Neural cell (in vitro differentiated cells): ENCODE results near the gene PPFIBP1. TPM values are rescaled to one million over a fixed set of nuclear protein-coding genes. Genes with fewer than 3 reads are reported as not detected.

Experiments
- H2AFZ ChIP-seq: fragments of 200-600, 300-800 bp; sonication (generic), shearing (Covaris generic); 2 replicates; pipeline ENCODE4 v1.6.0; 2014; ENCODE audit warnings: low read depth, mild to moderate bottlenecking, antibody characterized with exemption, low read length, moderate library complexity
- H3F3A ChIP-seq: fragments of 200-600 bp; shearing (Covaris generic); 2 replicates; pipeline ENCODE4 v1.6.1; 2016; ENCODE audit warnings: mild to moderate bottlenecking, moderate library complexity, mixed read lengths, antibody characterized with exemption, low read length; ENCODE audit not compliant: insufficient read depth, poor library complexity, severe bottlenecking
- H3K27ac ChIP-seq: fragments of 200-600, 300-800 bp; sonication (generic), shearing (Covaris generic); 2 replicates; pipeline ENCODE4 v1.5.1; 2014; ENCODE audit warnings: mild to moderate bottlenecking, low read length, moderate library complexity
- H3K27me3 ChIP-seq: fragments of 300-800, 200-600 bp; sonication (generic), shearing (Covaris generic); 2 replicates; pipeline ENCODE4 v1.6.0; 2014; ENCODE audit warnings: mild to moderate bottlenecking, low read depth, low read length, moderate library complexity; ENCODE audit not compliant: insufficient read depth
- H3K36me3 ChIP-seq: fragments of 300-800, 200-600 bp; sonication (generic), shearing (Covaris generic); 2 replicates; pipeline ENCODE4 v1.5.1; 2014; ENCODE audit warnings: mild to moderate bottlenecking, antibody characterized with exemption, low read length, moderate library complexity; ENCODE audit not compliant: insufficient read depth
- H3K4me2 ChIP-seq: fragments of 300-800, 200-600 bp; sonication (generic), shearing (Covaris generic); 2 replicates; pipeline ENCODE4 v1.6.0; 2014; ENCODE audit warnings: mild to moderate bottlenecking, low read length
- H3K4me3 ChIP-seq: fragments of 300-800, 200-600 bp; sonication (generic), shearing (Covaris generic); 2 replicates; pipeline ENCODE4 v1.5.1; 2014; ENCODE audit warnings: mild to moderate bottlenecking, low read length, moderate library complexity
- H3K79me2 ChIP-seq: fragments of 200-600 bp; shearing (Covaris generic); replicated peaks from 2 replicates; pipeline ENCODE4 v1.6.0; 2014; ENCODE audit warnings: mild to moderate bottlenecking, low read length, moderate library complexity; ENCODE audit not compliant: insufficient read depth
- H3K9ac ChIP-seq: fragments of 300-800, 200-600 bp; sonication (generic), shearing (Covaris generic); 2 replicates; pipeline ENCODE4 v1.6.1; 2016; ENCODE audit warnings: mild to moderate bottlenecking, low read length, mixed read lengths
- H3K9me2 ChIP-seq: fragments of 200-600 bp; shearing (Covaris generic); 2 replicates; pipeline ENCODE4 v1.6.1; 2016; ENCODE audit warnings: mild to moderate bottlenecking, low read length, mixed read lengths; ENCODE audit not compliant: insufficient read depth
- H3K9me3 ChIP-seq: fragments of 200-600, 300-800 bp; sonication (generic), shearing (Covaris generic); 2 replicates; pipeline ENCODE4 v1.6.1; 2016; ENCODE audit warnings: mild to moderate bottlenecking, mixed run types, low read length, moderate library complexity, mixed read lengths
- H4K20me1 ChIP-seq: fragments of 200-600 bp; shearing (Covaris generic); 2 replicates; pipeline ENCODE4 v1.6.1; 2016; ENCODE audit warnings: mild to moderate bottlenecking, mixed run types; ENCODE audit not compliant: insufficient read depth
- CTCF ChIP-seq: fragments of 450-650 bp; IDR thresholded peaks from 2 replicates; pipeline ENCODE4 v1.5.1; 2014; ENCODE audit warnings: antibody characterized with exemption, mild to moderate bottlenecking, moderate library complexity; ENCODE audit not compliant: poor library complexity, severe bottlenecking
- EP300 ChIP-seq: fragments of 450-650 bp; conservative IDR thresholded peaks from 2 replicates; pipeline ENCODE4 v1.6.1; 2014; ENCODE audit warnings: antibody characterized with exemption, mild to moderate bottlenecking, moderate library complexity; ENCODE audit not compliant: poor library complexity, severe bottlenecking
- EZH2 ChIP-seq: fragments of 200-600, 300-800 bp; shearing (Covaris generic), sonication (generic); IDR thresholded peaks from 2 replicates; pipeline ENCODE4 v1.6.1; 2014; ENCODE audit warnings: antibody characterized with exemption, low read length, borderline replicate concordance, mild to moderate bottlenecking; ENCODE audit not compliant: insufficient read depth, poor library complexity, severe bottlenecking
- MXI1 ChIP-seq: fragments of 450-650 bp; conservative IDR thresholded peaks from 2 replicates; pipeline ENCODE4 v1.6.1; 2014; ENCODE audit warnings: antibody characterized with exemption, mild to moderate bottlenecking; ENCODE audit not compliant: poor library complexity, severe bottlenecking
- POLR2AphosphoS5 ChIP-seq: IDR thresholded peaks from 2 replicates; pipeline ENCODE4 v1.6.1; 2012
- RAD21 ChIP-seq: fragments of 450-650 bp; conservative IDR thresholded peaks from 2 replicates; pipeline ENCODE4 v1.6.1; 2014; ENCODE audit warnings: antibody characterized with exemption, mild to moderate bottlenecking, moderate library complexity
- REST ChIP-seq: IDR thresholded peaks from 2 replicates; pipeline ENCODE4 v1.6.1; 2012; ENCODE audit warnings: borderline replicate concordance
- SMC3 ChIP-seq: fragments of 450-650 bp; conservative IDR thresholded peaks from 2 replicates; pipeline ENCODE4 v1.6.1; 2014; ENCODE audit warnings: antibody characterized with exemption, mild to moderate bottlenecking, moderate library complexity; ENCODE audit not compliant: poor library complexity
- TAF1 ChIP-seq: IDR thresholded peaks from 2 replicates; pipeline ENCODE4 v1.6.1; 2012; ENCODE audit warnings: low read depth
- polyA plus RNA-seq: library from polyadenylated mRNA; depleted of rRNA; stranded (reverse); fragments of >200 nt; gene quantifications from 2 replicates; pipeline ENCODE4 v1.2.3, GENCODE V29; 2014

Gene PPFIBP1
- polyA plus RNA-seq, 1 donor from 2014 or later = 30.2 TPM

- TF ChIP-seq EZH2 (no peak), TAF1 (no peak), SMC3 (no peak), CTCF (no peak), REST (no peak), EP300 (no peak), POLR2AphosphoS5 (no peak)
- Histone ChIP-seq H3K4me3 (no peak overlapping the region), H3K4me2 (no peak overlapping the region), H3K9ac (no peak overlapping the region), H3K9me3 (no peaks in the 10 kb centered on the region), H3K36me3 (peaks cover 6% of the 10 kb centered on the region), H3K9me2 (no peaks in the 10 kb centered on the region), H3F3A (no peaks in the 10 kb centered on the region), H3K27ac (no peak overlapping the region), H3K79me2 (no peaks in the 10 kb centered on the region), H2AFZ (no peak overlapping the region), H4K20me1 (no peaks in the 10 kb centered on the region), H3K27me3 (no peaks in the 10 kb centered on the region)
These were observed 208.3 kb downstream of the PPFIBP1 start for GRCh38 chr12:27732281-27732680.

- Histone ChIP-seq H3K27me3 (no peaks in the 10 kb centered on the region), H4K20me1 (no peaks in the 10 kb centered on the region), H3K4me3 (no peak overlapping the region), H3K4me2 (no peak overlapping the region), H3K27ac (no peak overlapping the region), H3F3A (no peaks in the 10 kb centered on the region), H3K9ac (no peak overlapping the region), H2AFZ (no peak overlapping the region), H3K9me3 (no peaks in the 10 kb centered on the region), H3K36me3 (peaks cover 6% of the 10 kb centered on the region), H3K79me2 (no peaks in the 10 kb centered on the region), H3K9me2 (no peaks in the 10 kb centered on the region)
- TF ChIP-seq EZH2 (no peak), SMC3 (peak; percentile 89), MXI1 (no peak), CTCF (peak; percentile 89), REST (no peak), EP300 (no peak), TAF1 (no peak), POLR2AphosphoS5 (no peak), RAD21 (peak; percentile 90)
These were observed 209.1 kb downstream of the PPFIBP1 start for GRCh38 chr12:27733052-27733656.
